Adrenal gland (tissue), 5 donors: Measurements from ENCODE around the gene LIMK2.

Experiments used
- POLR2A ChIP-seq, 2 donors: fragments of 450-650 bp; IDR thresholded peaks; one replicate each; pipeline ENCODE4 v1.6.1; 2017; ENCODE audit warnings: antibody characterized with exemption in 2 of 2, mild to moderate bottlenecking in 2 of 2, moderate library complexity in 1 of 2
- TF ChIP-seq, protein P1 (sequence below), 6 experiments: fragments of 450-650 bp in 4 of 6; fragments of 200-600 bp in 2 of 6; sonication (generic) in 1 of 6; IDR thresholded peaks; 1 replicate in 5 of 6; 2 replicates in 1 of 6; pipeline versions ENCODE4 v1.5.1 to v1.8.0; 2016 to 2021; ENCODE audit warnings: antibody characterized with exemption in 6 of 6, mild to moderate bottlenecking in 2 of 6, moderate library complexity in 1 of 6
- donor health status: DM: no; HTN: no; CAD: no.

DNA sequence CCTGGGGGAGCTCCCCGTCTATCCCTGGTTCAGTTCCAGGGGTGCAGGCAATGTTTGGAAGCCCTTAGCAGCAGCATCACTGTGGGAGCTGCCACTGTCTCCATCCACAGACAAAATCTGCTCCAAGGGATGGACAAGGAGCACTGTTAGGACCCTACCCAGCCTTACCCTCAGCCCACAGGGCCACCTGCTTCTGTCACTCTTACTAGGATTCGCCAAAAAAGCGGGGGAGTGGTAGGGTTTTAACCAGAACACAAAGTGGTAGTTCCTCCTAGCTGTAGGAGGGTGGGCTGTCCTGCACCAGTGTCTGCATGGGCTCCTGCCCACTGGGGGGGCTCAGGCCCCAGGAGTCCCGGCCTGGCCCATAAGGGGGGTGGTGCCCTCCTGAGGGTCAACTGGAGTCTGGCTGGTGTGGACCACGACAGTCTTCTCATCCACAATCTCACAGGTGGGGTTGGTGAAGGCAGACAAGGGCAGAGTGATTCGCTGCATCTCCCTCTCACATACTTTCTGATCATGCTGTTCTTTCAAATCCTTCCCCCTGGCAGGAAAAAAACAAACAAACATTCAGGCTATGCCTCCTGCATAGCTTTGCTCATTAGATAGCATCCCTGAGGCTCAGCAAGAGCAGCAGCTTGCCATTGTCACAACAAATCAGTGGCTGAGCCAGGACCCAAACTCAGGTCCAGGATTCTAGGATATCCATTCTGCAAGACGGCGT, 70.8 kb downstream of the LIMK2 start:
- TF ChIP-seq, protein P1, sequence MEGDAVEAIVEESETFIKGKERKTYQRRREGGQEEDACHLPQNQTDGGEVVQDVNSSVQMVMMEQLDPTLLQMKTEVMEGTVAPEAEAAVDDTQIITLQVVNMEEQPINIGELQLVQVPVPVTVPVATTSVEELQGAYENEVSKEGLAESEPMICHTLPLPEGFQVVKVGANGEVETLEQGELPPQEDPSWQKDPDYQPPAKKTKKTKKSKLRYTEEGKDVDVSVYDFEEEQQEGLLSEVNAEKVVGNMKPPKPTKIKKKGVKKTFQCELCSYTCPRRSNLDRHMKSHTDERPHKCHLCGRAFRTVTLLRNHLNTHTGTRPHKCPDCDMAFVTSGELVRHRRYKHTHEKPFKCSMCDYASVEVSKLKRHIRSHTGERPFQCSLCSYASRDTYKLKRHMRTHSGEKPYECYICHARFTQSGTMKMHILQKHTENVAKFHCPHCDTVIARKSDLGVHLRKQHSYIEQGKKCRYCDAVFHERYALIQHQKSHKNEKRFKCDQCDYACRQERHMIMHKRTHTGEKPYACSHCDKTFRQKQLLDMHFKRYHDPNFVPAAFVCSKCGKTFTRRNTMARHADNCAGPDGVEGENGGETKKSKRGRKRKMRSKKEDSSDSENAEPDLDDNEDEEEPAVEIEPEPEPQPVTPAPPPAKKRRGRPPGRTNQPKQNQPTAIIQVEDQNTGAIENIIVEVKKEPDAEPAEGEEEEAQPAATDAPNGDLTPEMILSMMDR (IDR thresholded peaks at IDR 0.05): no peak
- TF ChIP-seq POLR2A (IDR thresholded peaks at IDR 0.05): no peak
